ENCODE results near the gene ZFYVE26. TPM values are rescaled to one million over a fixed set of nuclear protein-coding genes. Genes with fewer than 3 reads are reported as not detected.
A peak's percentile ranks its signal among the peaks of the same experiment; 100 is the strongest.

The ZFYVE26 gene
- polyA plus RNA-seq, 2 of the 4 experiments (the other 2 are of a cell fraction): 4.5 to 11.3 TPM

DNA sequence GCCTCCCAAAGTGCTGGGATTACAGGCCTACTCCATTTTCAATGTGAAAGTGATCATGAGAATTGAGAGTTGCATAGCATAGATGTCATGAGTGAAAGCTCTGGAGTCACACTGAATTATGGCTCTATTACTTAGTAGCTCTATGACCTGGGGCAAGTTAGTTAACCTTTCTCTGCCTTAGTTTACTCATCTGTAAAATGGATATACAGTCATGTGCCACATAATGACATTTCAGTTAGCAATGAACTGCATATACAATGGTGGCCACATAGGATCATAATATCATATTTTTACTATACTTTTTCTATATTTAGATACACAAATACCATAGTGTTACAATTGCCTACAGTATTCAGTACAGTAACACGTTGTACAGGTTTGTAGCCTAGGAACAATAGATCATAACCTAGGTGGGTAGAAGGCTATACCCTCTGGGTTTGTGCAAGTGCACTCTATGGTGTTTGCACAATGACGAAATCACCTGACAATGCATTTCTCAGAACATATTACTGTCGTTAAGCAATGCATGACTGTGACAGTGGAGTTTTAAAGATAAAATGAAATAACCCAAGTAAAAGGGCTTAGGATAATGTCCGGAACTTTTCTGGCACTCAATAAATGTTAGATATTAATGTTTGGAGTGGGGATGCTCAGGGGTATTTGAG lies 53.1 kb downstream of the ZFYVE26 start:
- peak in 1 of 2 experiments; percentile 37; a peak in 1 of 6 replicates for ATAC-seq
- Histone ChIP-seq H3K4me1 (peaks cover 10% of the 10 kb centered on the region; the same call in 2 of the 3 replicates), H3K4me3 (no peak overlapping the region), H3K9me3 (no peaks in the 10 kb centered on the region), H3K27ac (peak overlapping the region; percentile 27 to 38; a peak in 2 of 6 replicates), H3K4me2 (no peak overlapping the region)
- TF ChIP-seq HOXB13 (CRISPR knock-in tag; IDR thresholded peaks at IDR 0.05; ENCODE audit: low read depth): no peak
- TF ChIP-seq MAFK (IDR thresholded peaks at IDR 0.05; ENCODE audit: partially characterized antibody): peak; percentile 72
- TF ChIP-seq CEBPB (IDR thresholded peaks at IDR 0.05): peak in 1 of 2 experiments; percentile 30; a peak in 1 of 4 replicates
- 59% methylated on average over 4 of the region's 4 CpGs for WGBS (ENCODE audit: missing lambda C conversion rate)
- peak in 1 of 2 experiments; percentile 15 for DNase-seq (ENCODE audit: low read depth in 1 of 2, low spot score in 1 of 2)
- FAIRE-seq: no peak
- POLR2A ChIA-PET: interaction anchor here (0.7 kb wide), 1 partner anchor 24 kb away, joined by 3 read pairs; no protein-coding TSS in a partner anchor
- CTCF ChIA-PET: interaction anchor here (0.6 to 1.1 kb wide), 2 partner anchors 58 to 994 kb away, joined by 3 read pairs; no protein-coding TSS in a partner anchor

- DNase-seq (ENCODE audit: low read depth in 1 of 2, low spot score in 1 of 2) (no peak), FAIRE-seq (no peak), ATAC-seq (no peak)
- H3K4me3 ChIP-seq: no peak overlapping the region
- TF ChIP-seq, protein P1, sequence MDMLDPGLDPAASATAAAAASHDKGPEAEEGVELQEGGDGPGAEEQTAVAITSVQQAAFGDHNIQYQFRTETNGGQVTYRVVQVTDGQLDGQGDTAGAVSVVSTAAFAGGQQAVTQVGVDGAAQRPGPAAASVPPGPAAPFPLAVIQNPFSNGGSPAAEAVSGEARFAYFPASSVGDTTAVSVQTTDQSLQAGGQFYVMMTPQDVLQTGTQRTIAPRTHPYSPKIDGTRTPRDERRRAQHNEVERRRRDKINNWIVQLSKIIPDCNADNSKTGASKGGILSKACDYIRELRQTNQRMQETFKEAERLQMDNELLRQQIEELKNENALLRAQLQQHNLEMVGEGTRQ (IDR thresholded peaks at IDR 0.05): no peak
- TF ChIP-seq HEYL (CRISPR knock-in tag; IDR thresholded peaks at IDR 0.05): no peak
- TF ChIP-seq, protein P2, sequence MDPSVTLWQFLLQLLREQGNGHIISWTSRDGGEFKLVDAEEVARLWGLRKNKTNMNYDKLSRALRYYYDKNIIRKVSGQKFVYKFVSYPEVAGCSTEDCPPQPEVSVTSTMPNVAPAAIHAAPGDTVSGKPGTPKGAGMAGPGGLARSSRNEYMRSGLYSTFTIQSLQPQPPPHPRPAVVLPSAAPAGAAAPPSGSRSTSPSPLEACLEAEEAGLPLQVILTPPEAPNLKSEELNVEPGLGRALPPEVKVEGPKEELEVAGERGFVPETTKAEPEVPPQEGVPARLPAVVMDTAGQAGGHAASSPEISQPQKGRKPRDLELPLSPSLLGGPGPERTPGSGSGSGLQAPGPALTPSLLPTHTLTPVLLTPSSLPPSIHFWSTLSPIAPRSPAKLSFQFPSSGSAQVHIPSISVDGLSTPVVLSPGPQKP (IDR thresholded peaks at IDR 0.05; ENCODE audit: low read depth, low read length): no peak
- TF ChIP-seq CBX8 (IDR thresholded peaks at IDR 0.05): no peak
- TF ChIP-seq SMC3 (IDR thresholded peaks at IDR 0.05): no peak
- TF ChIP-seq RFX5 (IDR thresholded peaks at IDR 0.05): no peak
- TF ChIP-seq KDM1A (IDR thresholded peaks at IDR 0.05; ENCODE audit: low read depth): no peak
- no peak for TF ChIP-seq HOXB13 (CRISPR knock-in tag; IDR thresholded peaks at IDR 0.05; ENCODE audit: low read depth)
- TF ChIP-seq, protein P3, sequence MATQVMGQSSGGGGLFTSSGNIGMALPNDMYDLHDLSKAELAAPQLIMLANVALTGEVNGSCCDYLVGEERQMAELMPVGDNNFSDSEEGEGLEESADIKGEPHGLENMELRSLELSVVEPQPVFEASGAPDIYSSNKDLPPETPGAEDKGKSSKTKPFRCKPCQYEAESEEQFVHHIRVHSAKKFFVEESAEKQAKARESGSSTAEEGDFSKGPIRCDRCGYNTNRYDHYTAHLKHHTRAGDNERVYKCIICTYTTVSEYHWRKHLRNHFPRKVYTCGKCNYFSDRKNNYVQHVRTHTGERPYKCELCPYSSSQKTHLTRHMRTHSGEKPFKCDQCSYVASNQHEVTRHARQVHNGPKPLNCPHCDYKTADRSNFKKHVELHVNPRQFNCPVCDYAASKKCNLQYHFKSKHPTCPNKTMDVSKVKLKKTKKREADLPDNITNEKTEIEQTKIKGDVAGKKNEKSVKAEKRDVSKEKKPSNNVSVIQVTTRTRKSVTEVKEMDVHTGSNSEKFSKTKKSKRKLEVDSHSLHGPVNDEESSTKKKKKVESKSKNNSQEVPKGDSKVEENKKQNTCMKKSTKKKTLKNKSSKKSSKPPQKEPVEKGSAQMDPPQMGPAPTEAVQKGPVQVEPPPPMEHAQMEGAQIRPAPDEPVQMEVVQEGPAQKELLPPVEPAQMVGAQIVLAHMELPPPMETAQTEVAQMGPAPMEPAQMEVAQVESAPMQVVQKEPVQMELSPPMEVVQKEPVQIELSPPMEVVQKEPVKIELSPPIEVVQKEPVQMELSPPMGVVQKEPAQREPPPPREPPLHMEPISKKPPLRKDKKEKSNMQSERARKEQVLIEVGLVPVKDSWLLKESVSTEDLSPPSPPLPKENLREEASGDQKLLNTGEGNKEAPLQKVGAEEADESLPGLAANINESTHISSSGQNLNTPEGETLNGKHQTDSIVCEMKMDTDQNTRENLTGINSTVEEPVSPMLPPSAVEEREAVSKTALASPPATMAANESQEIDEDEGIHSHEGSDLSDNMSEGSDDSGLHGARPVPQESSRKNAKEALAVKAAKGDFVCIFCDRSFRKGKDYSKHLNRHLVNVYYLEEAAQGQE (IDR thresholded peaks at IDR 0.05): no peak
- TF ChIP-seq, protein P4, sequence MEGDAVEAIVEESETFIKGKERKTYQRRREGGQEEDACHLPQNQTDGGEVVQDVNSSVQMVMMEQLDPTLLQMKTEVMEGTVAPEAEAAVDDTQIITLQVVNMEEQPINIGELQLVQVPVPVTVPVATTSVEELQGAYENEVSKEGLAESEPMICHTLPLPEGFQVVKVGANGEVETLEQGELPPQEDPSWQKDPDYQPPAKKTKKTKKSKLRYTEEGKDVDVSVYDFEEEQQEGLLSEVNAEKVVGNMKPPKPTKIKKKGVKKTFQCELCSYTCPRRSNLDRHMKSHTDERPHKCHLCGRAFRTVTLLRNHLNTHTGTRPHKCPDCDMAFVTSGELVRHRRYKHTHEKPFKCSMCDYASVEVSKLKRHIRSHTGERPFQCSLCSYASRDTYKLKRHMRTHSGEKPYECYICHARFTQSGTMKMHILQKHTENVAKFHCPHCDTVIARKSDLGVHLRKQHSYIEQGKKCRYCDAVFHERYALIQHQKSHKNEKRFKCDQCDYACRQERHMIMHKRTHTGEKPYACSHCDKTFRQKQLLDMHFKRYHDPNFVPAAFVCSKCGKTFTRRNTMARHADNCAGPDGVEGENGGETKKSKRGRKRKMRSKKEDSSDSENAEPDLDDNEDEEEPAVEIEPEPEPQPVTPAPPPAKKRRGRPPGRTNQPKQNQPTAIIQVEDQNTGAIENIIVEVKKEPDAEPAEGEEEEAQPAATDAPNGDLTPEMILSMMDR (IDR thresholded peaks at IDR 0.05): no peak
- TF ChIP-seq RCOR1 (IDR thresholded peaks at IDR 0.05; ENCODE audit: low read depth, low read length): no peak
- TF ChIP-seq, protein P5, sequence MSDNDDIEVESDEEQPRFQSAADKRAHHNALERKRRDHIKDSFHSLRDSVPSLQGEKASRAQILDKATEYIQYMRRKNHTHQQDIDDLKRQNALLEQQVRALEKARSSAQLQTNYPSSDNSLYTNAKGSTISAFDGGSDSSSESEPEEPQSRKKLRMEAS (IDR thresholded peaks at IDR 0.05): no peak
- no peak for TF ChIP-seq FOSL2 (IDR thresholded peaks at IDR 0.05)
- no peak for TF ChIP-seq FOSL2 (CRISPR knock-in tag; IDR thresholded peaks at IDR 0.05)
- TF ChIP-seq CHD2 (IDR thresholded peaks at IDR 0.05; ENCODE audit: low read length, partially characterized antibody): no peak
- TF ChIP-seq EHF (CRISPR knock-in tag; IDR thresholded peaks at IDR 0.05): no peak
- no peak for TF ChIP-seq CBX2 (IDR thresholded peaks at IDR 0.05; ENCODE audit: borderline replicate concordance, low read depth)
- TF ChIP-seq ZNF302 (CRISPR knock-in tag; IDR thresholded peaks at IDR 0.05): no peak
- TF ChIP-seq RARB (CRISPR knock-in tag; IDR thresholded peaks at IDR 0.05): no peak
- no peak for TF ChIP-seq ESRRA (IDR thresholded peaks at IDR 0.05; ENCODE audit: borderline replicate concordance, low read length)
- WGBS (ENCODE audit: missing lambda C conversion rate): 94% methylated on average over 5 of the region's 5 CpGs
- no peaks in the 10 kb centered on the region for H3K9me3 ChIP-seq
- no peak overlapping the region; a peak in 1 of 6 replicates for H3K27ac ChIP-seq
- no peak overlapping the region for H3K4me2 ChIP-seq
- CTCF ChIA-PET: interaction anchor here (1.1 kb wide), 2 partner anchors 15 to 57 kb away, joined by 3 read pairs; no protein-coding TSS in a partner anchor
- POLR2A ChIA-PET: no interaction called here
- H3K4me1 ChIP-seq: peaks cover 10% of the 10 kb centered on the region; the same call in 2 of the 3 replicates
Observed at GRCh38 chr14:67762051-67762450, 54.3 kb downstream of the ZFYVE26 start.

Measured in A549 (cell line).